NCI-H69 (cell line): ENCODE measurements around the gene PTPRA.
A peak's percentile ranks its signal among the peaks of the same experiment; 100 is the strongest.
"Not testable (repeated sequence)": the region's sequence is repeated elsewhere in the genome, so short reads cannot be mapped to it uniquely, and the experiment has no call there.

Experiments used
- DNase-seq: peaks from one replicate; lab custom pipeline; 2025; lab: John Stamatoyannopoulos, UW

Gene PTPRA

GRCh38 chr20:3074812-3075211 lies 201.5 kb downstream of the PTPRA start:
- DNase-seq = no peak

DNA sequence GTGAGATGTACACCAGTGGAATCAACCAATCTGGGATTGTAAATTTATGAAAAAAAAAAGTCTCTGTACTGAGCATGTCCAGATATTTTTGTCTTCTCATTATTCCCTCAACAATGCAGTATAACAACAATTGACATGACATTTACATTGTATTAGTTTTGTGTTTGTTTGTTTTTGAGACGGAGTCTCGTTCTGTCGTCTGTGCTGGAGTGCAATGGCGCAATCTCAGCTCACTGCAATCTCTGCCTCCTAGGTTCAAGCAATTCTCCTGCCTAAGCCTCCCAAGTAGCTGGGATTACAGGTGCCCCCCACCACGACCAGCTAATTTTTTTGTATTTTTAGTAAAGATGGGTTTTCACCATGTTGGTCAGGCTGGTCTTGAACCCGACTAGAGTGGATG lies 202.0 kb downstream of the PTPRA start:
- DNase-seq = not testable (repeated sequence)

DNA sequence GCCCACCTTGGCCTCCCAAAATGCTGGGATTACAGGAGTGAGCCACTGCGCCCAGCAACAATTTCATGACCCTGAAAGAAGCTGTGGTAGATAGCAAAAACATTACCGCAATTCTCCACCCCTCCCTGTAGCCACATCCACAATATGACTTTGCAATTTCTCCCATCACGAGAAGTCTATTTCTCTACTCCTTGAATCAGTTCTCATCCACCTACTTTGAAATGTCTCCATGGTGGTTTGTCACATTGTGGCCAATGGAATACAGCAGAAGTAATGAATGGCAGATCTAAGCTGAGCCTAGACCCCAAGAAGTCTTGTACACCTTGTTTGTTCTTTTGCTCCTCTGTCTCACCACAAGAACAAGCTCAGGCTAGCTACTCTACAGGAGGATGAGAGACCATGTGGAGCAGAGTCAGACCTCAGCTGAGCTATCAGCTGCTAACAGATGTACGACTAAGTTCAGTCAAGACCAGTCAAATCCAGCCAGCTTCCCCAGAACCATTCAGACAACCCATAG lies 204.4 kb downstream of the PTPRA start:
- no peak for DNase-seq

GRCh38 chr20:3080939-3081388 lies 207.7 kb downstream of the PTPRA start:
- no peak for DNase-seq

DNA sequence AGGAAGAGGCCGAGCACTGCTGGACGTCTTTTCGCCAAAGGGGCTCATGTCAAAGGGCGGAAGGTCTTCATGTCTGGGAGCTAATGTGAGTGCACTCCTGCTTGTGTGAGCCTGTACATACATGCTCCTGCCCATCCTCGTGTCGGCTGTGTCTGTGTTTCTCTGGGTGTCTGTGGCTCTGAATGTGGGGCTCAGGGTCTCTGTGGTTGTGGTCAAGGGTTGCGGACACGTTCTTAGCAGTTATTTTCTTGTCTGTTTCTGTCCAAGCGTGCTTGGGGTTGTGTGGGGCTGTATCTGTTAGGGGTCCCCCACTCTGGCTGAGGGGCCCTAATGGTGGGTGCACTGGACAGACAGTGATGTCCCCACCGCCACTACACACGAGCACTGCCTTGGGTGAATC lies 208.4 kb downstream of the PTPRA start:
- DNase-seq = no peak

DNA sequence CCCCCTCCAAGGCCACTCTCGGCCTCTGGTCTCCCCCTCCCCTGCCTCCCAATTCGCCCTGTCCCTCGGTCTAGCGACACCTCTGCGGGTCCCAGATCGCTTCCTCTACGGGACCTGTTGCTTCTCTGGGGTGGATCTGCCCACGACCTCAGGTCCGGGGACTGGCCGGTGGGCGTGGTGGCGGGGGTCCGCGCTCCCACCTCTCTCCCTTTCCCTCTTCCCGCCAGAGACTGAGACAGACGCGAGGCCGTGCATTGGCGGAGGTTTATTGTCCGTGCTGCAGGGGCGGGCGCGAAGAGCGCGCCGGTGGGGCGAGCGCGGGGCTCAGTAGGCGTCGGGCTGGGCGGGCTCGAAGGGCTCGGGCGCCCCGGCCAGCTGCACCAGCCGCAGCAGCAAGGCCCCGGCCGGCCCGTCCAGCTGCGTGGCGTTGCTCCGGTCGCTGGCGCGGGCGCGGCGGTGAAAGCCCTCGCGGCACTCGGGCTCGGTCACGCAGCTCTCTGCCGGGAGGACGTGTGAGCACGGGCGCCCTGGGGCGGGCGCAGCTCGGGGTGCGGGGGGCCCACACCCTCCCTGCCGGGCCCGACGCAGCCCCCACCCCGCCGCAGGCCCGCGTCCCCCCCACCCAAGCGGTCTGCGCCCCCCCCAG lies 209.1 kb downstream of the PTPRA start:
- DNase-seq = peak; percentile 55

- peak; percentile 42 for DNase-seq
Measured at GRCh38 chr20:3082955-3083952, 210.0 kb downstream of the PTPRA start.

- no peak for DNase-seq
Measured at GRCh38 chr20:3084283-3084985, 211.2 kb downstream of the PTPRA start, which contains the start of gene AVP. TSS of gene AVP (minus strand) at chr20:3084724. CDS start at chr20:3084674, 50 bp downstream.

DNA sequence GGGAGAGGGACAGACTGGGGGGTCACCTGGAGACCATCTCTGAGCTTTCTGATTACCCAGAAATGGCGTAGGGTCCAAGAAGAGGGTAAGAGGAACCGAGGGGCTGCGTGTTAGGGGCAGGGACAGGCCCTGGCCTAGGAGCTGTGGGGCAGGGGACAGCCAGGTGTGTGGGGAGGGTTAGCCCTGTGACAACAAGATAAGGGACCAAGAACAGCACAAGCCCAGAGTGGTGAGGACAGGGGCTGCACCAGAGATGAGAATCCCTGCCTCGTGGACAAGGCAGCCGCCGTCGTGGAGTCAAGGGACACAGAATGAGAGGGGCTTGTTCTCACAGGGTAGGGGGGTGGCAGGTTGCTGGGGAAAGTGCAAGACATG lies 211.7 kb downstream of the PTPRA start:
- DNase-seq = no peak

DNA sequence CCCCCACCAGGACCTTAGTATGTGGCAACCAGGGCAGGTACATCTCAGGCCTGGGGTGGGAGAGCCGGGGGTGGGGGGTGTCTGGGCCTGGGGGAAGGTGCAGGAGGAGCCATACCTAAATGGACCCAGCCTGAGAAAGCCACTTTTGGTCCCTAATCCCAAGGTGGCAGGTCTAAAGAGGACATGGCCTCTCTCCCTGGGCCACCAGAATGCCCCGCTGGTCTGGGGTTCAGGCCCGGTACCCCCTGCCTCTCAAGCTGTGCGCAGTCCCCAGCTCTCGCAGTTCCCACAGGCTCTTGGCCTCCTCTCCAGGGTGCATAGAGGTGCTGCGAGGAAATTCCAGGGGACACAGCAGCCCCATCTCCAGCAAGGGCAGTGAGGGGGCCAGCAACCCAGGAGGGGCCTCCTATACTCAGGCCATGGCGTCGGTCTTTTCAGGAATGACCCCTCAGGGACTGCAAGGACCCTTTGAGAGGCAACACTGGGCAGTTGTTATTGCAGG lies 212.3 kb downstream of the PTPRA start:
- no peak for DNase-seq

DNA sequence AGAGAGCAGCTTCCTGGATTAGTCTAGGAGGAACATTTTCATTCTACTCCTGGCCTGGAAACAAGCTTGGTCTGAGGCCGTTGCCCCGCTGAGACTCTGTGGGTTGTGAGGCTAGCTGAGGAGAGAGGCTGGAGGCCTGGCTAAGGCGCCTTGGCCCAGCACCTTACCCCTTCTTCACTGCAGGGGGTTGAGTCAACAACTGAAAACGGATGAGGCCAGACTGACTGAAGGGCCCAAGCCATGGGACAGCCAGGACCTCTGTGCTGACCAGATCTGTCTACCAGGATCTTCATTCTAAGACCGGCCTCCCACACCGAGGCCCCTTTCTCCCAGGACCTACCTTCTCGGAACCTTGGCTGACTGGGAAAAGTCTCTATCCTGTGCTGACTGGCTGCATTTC lies 214.8 kb downstream of the PTPRA start:
- no peak for DNase-seq
